22Rv1 (cell line): Measurements from ENCODE around the gene RACGAP1.

Experiments
- CTCF ChIP-seq: fragments of 450-650 bp; IDR thresholded peaks from 2 replicates; pipeline ENCODE4 v1.5.1; 2017; ENCODE audit warnings: mild to moderate bottlenecking
- ZFX ChIP-seq: fragments of 450-650 bp; IDR thresholded peaks from 2 replicates; pipeline ENCODE4 v1.6.1; 2017; ENCODE audit warnings: antibody characterized with exemption, borderline replicate concordance

- TF ChIP-seq CTCF = no peak
- TF ChIP-seq ZFX = no peak
Measured at GRCh38 chr12:50018154-50018553, 7.1 kb downstream of the RACGAP1 start.
